ENCODE results near the gene EXOC4.

The EXOC4 gene

DNA sequence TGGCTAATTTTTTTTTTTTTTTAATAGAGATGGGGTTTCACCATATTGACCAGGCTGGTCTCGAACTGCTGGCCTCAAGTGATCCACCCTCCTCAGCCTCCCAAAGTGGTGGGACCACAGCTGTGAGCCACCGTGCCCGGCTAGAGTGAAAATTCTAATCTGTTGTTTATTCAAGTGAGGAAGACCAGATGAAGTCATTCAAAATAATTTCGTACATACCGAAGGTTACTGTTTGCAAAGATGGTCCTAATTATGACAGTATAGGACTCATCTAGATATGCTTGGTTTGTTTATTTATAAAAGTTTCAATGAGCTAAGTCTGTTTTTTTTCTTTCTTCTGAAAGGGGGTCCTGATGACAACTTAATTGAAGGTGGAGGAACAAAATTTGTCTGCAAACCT is 376.8 kb downstream of the EXOC4 start:
- no peak overlapping the region for H3K9ac ChIP-seq (ENCODE audit: low read length)
- no peak overlapping the region for H3K4me2 ChIP-seq (ENCODE audit: low read length)
- H3K79me2 ChIP-seq (ENCODE audit: insufficient read depth, low read length), result no peaks in the 10 kb centered on the region
- H4K20me1 ChIP-seq (ENCODE audit: insufficient read depth, low read length), result no peaks in the 10 kb centered on the region
- H3K27me3 ChIP-seq (ENCODE audit: insufficient read depth, low read length), result no peaks in the 10 kb centered on the region
- H3F3A ChIP-seq (ENCODE audit: insufficient read depth, low read length), result no peaks in the 10 kb centered on the region
- peaks cover 7% of the 10 kb centered on the region; the same call in 1 of the 2 replicates for H3K36me3 ChIP-seq (ENCODE audit: insufficient read depth, low read length)
- H3K4me1 ChIP-seq (ENCODE audit: insufficient read depth, low read length, severe bottlenecking), result no peaks in the 10 kb centered on the region
- no peak overlapping the region for H2AFZ ChIP-seq (ENCODE audit: low read length)
- TF ChIP-seq, protein P1, sequence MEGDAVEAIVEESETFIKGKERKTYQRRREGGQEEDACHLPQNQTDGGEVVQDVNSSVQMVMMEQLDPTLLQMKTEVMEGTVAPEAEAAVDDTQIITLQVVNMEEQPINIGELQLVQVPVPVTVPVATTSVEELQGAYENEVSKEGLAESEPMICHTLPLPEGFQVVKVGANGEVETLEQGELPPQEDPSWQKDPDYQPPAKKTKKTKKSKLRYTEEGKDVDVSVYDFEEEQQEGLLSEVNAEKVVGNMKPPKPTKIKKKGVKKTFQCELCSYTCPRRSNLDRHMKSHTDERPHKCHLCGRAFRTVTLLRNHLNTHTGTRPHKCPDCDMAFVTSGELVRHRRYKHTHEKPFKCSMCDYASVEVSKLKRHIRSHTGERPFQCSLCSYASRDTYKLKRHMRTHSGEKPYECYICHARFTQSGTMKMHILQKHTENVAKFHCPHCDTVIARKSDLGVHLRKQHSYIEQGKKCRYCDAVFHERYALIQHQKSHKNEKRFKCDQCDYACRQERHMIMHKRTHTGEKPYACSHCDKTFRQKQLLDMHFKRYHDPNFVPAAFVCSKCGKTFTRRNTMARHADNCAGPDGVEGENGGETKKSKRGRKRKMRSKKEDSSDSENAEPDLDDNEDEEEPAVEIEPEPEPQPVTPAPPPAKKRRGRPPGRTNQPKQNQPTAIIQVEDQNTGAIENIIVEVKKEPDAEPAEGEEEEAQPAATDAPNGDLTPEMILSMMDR (IDR thresholded peaks at IDR 0.05; ENCODE audit: low read length), result no peak
- no peak for TF ChIP-seq EZH2 (IDR thresholded peaks at IDR 0.05; ENCODE audit: borderline replicate concordance, low read length)
- H3K4me3 ChIP-seq (ENCODE audit: low read depth, low read length, poor library complexity, severe bottlenecking), result no peak overlapping the region
- H3K9me2 ChIP-seq (ENCODE audit: low read depth, low read length), result no peaks in the 10 kb centered on the region
- no peaks in the 10 kb centered on the region for H3K9me3 ChIP-seq (ENCODE audit: low read length)
- no peak overlapping the region for H3K27ac ChIP-seq (ENCODE audit: low read depth, low read length, poor library complexity, severe bottlenecking)

DNA sequence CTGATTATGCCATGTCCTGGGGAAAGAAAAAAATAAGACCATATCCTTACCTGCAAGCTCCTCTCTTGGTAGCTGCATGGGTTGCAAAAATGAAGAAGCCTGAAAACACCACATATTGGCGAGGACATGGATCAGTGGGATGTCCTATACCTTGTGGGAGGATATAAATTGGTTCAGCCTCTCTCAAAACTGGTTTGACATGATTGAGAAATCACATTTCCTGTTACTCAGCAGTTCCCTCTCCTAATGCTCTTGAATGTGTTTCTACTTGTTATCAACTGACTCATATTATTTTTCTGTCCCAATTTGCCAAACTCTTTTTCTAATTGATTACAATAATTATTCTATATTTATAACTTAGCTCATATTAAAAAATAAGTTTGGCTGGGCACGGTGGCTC is 380.2 kb downstream of the EXOC4 start:
- Histone ChIP-seq H3F3A (ENCODE audit: insufficient read depth, low read length) (no peaks in the 10 kb centered on the region; the same call in 1 of the 2 replicates), H3K4me3 (ENCODE audit: low read depth, low read length, poor library complexity, severe bottlenecking) (no peak overlapping the region), H3K27me3 (ENCODE audit: insufficient read depth, low read length) (no peaks in the 10 kb centered on the region), H3K4me1 (ENCODE audit: insufficient read depth, low read length, severe bottlenecking) (no peaks in the 10 kb centered on the region), H3K27ac (ENCODE audit: low read depth, low read length, poor library complexity, severe bottlenecking) (no peak overlapping the region), H2AFZ (ENCODE audit: low read length) (no peak overlapping the region), H3K36me3 (ENCODE audit: insufficient read depth, low read length) (peaks cover 7% of the 10 kb centered on the region; the same call in 1 of the 2 replicates), H3K9me2 (ENCODE audit: low read depth, low read length) (no peaks in the 10 kb centered on the region), H3K9ac (ENCODE audit: low read length) (no peak overlapping the region), H3K9me3 (ENCODE audit: low read length) (no peaks in the 10 kb centered on the region), H4K20me1 (ENCODE audit: insufficient read depth, low read length) (no peaks in the 10 kb centered on the region), H3K79me2 (ENCODE audit: insufficient read depth, low read length) (no peaks in the 10 kb centered on the region), H3K4me2 (ENCODE audit: low read length) (no peak overlapping the region)
- TF ChIP-seq EZH2 (IDR thresholded peaks at IDR 0.05; ENCODE audit: borderline replicate concordance, low read length), result no peak
- TF ChIP-seq, protein P1 (IDR thresholded peaks at IDR 0.05; ENCODE audit: low read length), result no peak

- TF ChIP-seq, protein P1 (IDR thresholded peaks at IDR 0.05; ENCODE audit: low read length), result no peak
- TF ChIP-seq EZH2 (IDR thresholded peaks at IDR 0.05; ENCODE audit: borderline replicate concordance, low read length), result no peak
- H3K4me2 ChIP-seq (ENCODE audit: low read length), result no peak overlapping the region
- H3K27me3 ChIP-seq (ENCODE audit: insufficient read depth, low read length), result no peaks in the 10 kb centered on the region
- no peaks in the 10 kb centered on the region for H3K4me1 ChIP-seq (ENCODE audit: insufficient read depth, low read length, severe bottlenecking)
- no peak overlapping the region for H3K9ac ChIP-seq (ENCODE audit: low read length)
- no peak overlapping the region for H3K4me3 ChIP-seq (ENCODE audit: low read depth, low read length, poor library complexity, severe bottlenecking)
- no peaks in the 10 kb centered on the region for H3K9me2 ChIP-seq (ENCODE audit: low read depth, low read length)
- H3F3A ChIP-seq (ENCODE audit: insufficient read depth, low read length), result no peaks in the 10 kb centered on the region; the same call in 1 of the 2 replicates
- H3K36me3 ChIP-seq (ENCODE audit: insufficient read depth, low read length), result peaks cover 7% of the 10 kb centered on the region; the same call in 1 of the 2 replicates
- H3K9me3 ChIP-seq (ENCODE audit: low read length), result no peaks in the 10 kb centered on the region
- H2AFZ ChIP-seq (ENCODE audit: low read length), result no peak overlapping the region
- no peaks in the 10 kb centered on the region for H3K79me2 ChIP-seq (ENCODE audit: insufficient read depth, low read length)
- 0 out of 2 replicates have a peak, but pooled peaks cover 3% of the 10 kb centered on the region for H4K20me1 ChIP-seq (ENCODE audit: insufficient read depth, low read length)
- no peak overlapping the region for H3K27ac ChIP-seq (ENCODE audit: low read depth, low read length, poor library complexity, severe bottlenecking)
These were observed 382.7 kb downstream of the EXOC4 start for GRCh38 chr7:133635541-133635940.

All from OCI-LY1 (cell line).